AG04450 (cell line): ENCODE results near the gene PPP3CA. TPM values are rescaled to one million over a fixed set of nuclear protein-coding genes. Genes with fewer than 3 reads are reported as not detected.

Source experiments
- CTCF ChIA-PET: fragments of 300-600, 350-600 bp; formaldehyde crosslinking; extraction: SDS; loops from one replicate; lab custom pipeline; 2022; ENCODE audit warnings: antibody characterized with exemption, inconsistent platforms; lab: Charles Lee
- POLR2A ChIA-PET: fragments of 350-600 bp; formaldehyde crosslinking; extraction: SDS; loops from one replicate; lab custom pipeline; 2021; ENCODE audit warnings: antibody characterized with exemption, inconsistent platforms; lab: Yijun Ruan, JAX
- DNase-seq: peaks from one replicate; pipeline ENCODE4 v3.0.0-alpha.2; 2011; ENCODE audit warnings: low read depth, low spot score
- H3K27ac ChIP-seq: one replicate; pipeline ENCODE4 v1.5.1; 2012; ENCODE audit warnings: low read depth, low read length, control low read depth
- H3K27me3 ChIP-seq: one replicate; pipeline ENCODE4 v1.6.0; 2012; ENCODE audit warnings: low read length; ENCODE audit not compliant: control insufficient read depth, insufficient read depth
- H3K4me3 ChIP-seq: 2 replicates; pipeline ENCODE4 v1.5.1; 2011; ENCODE audit warnings: mild to moderate bottlenecking, low read depth, low read length, control low read depth
- H3K9me3 ChIP-seq: 2 replicates; pipeline ENCODE4 v1.5.1; 2012; ENCODE audit warnings: low read length; ENCODE audit not compliant: control insufficient read depth, insufficient read depth
- polyA plus RNA-seq: library from polyadenylated mRNA; depleted of rRNA; stranded (reverse); fragments of >200 nt; gene quantifications from 2 replicates; pipeline ENCODE4 v1.2.3, GENCODE V29; 2011
- TF ChIP-seq, protein P1 (sequence below): IDR thresholded peaks from 2 replicates; pipeline ENCODE4 v1.5.1; 2011; ENCODE audit warnings: low read depth, low read length, control low read depth, inconsistent platforms

PPP3CA gene
- polyA plus RNA-seq, 1 experiment = 38.7 TPM

DNA sequence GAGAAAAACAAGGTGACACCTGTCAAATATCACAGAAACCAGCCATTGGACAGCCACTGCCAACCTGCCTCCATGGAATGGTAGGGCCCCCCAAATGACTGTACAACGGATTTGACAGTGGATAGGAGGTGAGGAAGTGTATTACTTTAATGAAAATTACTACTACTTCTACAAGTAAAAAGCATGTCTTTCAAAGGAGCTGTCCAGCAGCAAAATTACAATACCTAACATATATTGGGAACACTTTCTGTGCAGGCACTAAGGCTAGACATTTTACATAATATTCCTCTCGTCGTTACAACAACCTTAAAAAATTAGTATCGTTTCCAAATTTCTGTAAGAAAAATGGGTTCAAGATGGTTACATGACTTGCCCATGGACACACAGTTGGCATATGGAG, 14.9 kb downstream of the PPP3CA start:
- Histone ChIP-seq H3K9me3 (no peaks in the 10 kb centered on the region), H3K4me3 (no peak overlapping the region), H3K27ac (no peak overlapping the region), H3K27me3 (no peaks in the 10 kb centered on the region)
- TF ChIP-seq, protein P1, sequence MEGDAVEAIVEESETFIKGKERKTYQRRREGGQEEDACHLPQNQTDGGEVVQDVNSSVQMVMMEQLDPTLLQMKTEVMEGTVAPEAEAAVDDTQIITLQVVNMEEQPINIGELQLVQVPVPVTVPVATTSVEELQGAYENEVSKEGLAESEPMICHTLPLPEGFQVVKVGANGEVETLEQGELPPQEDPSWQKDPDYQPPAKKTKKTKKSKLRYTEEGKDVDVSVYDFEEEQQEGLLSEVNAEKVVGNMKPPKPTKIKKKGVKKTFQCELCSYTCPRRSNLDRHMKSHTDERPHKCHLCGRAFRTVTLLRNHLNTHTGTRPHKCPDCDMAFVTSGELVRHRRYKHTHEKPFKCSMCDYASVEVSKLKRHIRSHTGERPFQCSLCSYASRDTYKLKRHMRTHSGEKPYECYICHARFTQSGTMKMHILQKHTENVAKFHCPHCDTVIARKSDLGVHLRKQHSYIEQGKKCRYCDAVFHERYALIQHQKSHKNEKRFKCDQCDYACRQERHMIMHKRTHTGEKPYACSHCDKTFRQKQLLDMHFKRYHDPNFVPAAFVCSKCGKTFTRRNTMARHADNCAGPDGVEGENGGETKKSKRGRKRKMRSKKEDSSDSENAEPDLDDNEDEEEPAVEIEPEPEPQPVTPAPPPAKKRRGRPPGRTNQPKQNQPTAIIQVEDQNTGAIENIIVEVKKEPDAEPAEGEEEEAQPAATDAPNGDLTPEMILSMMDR = no peak
- DNase-seq = no peak
- ChIA-PET POLR2A (interaction anchor here (0.7 kb wide), 1 partner anchor 15 kb away, joined by 3 read pairs; no protein-coding TSS in a partner anchor), CTCF (interaction anchor here (0.7 to 1.0 kb wide), 2 partner anchors 12 to 398 kb away, joined by 3 to 8 read pairs; no protein-coding TSS in a partner anchor)

DNA sequence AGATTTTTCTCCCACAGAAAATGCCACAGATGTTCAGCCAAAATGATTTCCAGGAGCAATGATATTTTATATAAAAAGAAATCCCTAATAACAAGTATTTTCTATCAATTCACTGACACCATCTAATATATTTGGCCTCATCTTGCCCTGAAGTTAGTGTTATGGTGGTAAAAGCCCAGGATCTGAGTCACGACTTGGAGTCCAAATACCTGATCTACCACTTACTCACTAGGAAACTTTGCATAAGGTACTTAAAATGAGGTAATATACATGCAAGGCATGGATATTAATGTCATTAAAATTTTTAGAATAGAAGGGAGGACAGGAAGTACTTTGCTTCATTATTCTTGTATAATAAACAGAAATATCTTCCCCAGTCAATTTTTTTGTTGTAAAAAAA, 16.3 kb downstream of the PPP3CA start:
- CTCF ChIA-PET = no interaction called here
- TF ChIP-seq, protein P1 = no peak
- POLR2A ChIA-PET = no interaction called here
- Histone ChIP-seq H3K4me3 (no peak overlapping the region), H3K9me3 (no peaks in the 10 kb centered on the region), H3K27me3 (no peaks in the 10 kb centered on the region), H3K27ac (no peak overlapping the region)
- no peak for DNase-seq

- no peak for DNase-seq
- ChIA-PET POLR2A (no interaction called here), CTCF (no interaction called here)
These were observed 17.7 kb downstream of the PPP3CA start for GRCh38 chr4:101329592-101329991.

DNA sequence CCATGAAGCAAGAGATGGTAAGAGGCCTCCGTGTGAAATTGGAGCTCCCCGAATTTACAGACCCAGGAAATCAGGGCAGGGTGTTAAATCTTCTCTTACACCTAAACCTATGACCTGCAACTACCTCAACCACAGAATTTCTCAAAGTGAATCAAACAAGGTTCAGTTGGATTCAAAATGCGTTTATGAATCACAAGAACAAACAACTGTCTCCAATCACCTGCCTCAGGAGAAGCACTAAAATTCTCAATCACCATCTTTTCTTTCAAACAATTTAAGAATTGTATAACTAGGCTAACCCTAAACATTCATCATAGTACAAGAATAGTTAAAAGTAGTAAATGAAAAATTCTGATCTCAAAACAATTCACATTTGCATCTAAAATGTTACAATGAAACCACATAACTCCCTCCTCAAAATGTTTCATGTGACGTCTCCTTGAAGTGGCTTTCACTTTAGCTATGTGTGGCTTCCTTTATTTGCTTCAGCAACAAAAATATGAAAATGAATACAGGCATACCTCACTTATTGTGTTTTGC, 19.2 kb downstream of the PPP3CA start:
- no peak for DNase-seq
- CTCF ChIA-PET = interaction anchor here (1.6 kb wide), 1 partner anchor 10 kb away, joined by 4 read pairs; no protein-coding TSS in a partner anchor
- Histone ChIP-seq H3K4me3 (no peak overlapping the region), H3K27me3 (no peaks in the 10 kb centered on the region), H3K27ac (no peak overlapping the region), H3K9me3 (no peaks in the 10 kb centered on the region)
- TF ChIP-seq, protein P1 = no peak
- POLR2A ChIA-PET = no interaction called here

More at GRCh38 chr4:101329592-101329991, 17.7 kb downstream of the PPP3CA start:
- no peak overlapping the region for H3K27ac ChIP-seq
- no peak overlapping the region for H3K4me3 ChIP-seq
- H3K9me3 ChIP-seq = no peaks in the 10 kb centered on the region
- H3K27me3 ChIP-seq = no peaks in the 10 kb centered on the region
- TF ChIP-seq, protein P1 = no peak

- no peak overlapping the region for H3K4me3 ChIP-seq
- H3K9me3 ChIP-seq = no peaks in the 10 kb centered on the region
- POLR2A ChIA-PET = interaction anchor here (0.8 kb wide), 1 partner anchor 21 kb away, joined by 3 read pairs; no protein-coding TSS in a partner anchor
- CTCF ChIA-PET = interaction anchor here (1.6 kb wide), 1 partner anchor 8 kb away, joined by 4 read pairs; no protein-coding TSS in a partner anchor
- DNase-seq = no peak
- TF ChIP-seq, protein P1 = no peak
- no peak overlapping the region for H3K27ac ChIP-seq
- no peaks in the 10 kb centered on the region for H3K27me3 ChIP-seq
These were observed 20.8 kb downstream of the PPP3CA start for GRCh38 chr4:101326576-101326975.
